ENCODE results near the gene STAB1.

DNA sequence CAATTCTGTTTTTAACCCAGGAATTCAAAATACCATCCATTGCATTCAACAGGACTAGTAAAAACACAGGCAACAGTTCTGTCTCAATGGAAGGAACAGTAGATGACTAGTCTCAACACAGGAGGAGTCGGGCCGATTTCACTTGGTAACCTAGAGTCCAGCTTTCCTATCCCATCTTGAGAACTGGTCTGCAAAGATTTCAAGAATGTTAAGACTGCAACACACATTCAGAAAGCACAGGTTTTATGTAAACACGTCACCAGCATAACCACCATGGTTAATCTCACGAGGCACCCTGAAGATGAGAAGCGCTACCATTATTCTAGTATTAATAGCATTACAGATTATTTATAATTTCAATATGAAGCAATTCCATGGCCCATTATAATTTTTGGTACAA is 63.3 kb downstream of the STAB1 start:
- TF ChIP-seq, protein P1, sequence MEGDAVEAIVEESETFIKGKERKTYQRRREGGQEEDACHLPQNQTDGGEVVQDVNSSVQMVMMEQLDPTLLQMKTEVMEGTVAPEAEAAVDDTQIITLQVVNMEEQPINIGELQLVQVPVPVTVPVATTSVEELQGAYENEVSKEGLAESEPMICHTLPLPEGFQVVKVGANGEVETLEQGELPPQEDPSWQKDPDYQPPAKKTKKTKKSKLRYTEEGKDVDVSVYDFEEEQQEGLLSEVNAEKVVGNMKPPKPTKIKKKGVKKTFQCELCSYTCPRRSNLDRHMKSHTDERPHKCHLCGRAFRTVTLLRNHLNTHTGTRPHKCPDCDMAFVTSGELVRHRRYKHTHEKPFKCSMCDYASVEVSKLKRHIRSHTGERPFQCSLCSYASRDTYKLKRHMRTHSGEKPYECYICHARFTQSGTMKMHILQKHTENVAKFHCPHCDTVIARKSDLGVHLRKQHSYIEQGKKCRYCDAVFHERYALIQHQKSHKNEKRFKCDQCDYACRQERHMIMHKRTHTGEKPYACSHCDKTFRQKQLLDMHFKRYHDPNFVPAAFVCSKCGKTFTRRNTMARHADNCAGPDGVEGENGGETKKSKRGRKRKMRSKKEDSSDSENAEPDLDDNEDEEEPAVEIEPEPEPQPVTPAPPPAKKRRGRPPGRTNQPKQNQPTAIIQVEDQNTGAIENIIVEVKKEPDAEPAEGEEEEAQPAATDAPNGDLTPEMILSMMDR (IDR thresholded peaks at IDR 0.05; ENCODE audit: insufficient read depth, low read length) = no peak
- TF ChIP-seq, protein P2, sequence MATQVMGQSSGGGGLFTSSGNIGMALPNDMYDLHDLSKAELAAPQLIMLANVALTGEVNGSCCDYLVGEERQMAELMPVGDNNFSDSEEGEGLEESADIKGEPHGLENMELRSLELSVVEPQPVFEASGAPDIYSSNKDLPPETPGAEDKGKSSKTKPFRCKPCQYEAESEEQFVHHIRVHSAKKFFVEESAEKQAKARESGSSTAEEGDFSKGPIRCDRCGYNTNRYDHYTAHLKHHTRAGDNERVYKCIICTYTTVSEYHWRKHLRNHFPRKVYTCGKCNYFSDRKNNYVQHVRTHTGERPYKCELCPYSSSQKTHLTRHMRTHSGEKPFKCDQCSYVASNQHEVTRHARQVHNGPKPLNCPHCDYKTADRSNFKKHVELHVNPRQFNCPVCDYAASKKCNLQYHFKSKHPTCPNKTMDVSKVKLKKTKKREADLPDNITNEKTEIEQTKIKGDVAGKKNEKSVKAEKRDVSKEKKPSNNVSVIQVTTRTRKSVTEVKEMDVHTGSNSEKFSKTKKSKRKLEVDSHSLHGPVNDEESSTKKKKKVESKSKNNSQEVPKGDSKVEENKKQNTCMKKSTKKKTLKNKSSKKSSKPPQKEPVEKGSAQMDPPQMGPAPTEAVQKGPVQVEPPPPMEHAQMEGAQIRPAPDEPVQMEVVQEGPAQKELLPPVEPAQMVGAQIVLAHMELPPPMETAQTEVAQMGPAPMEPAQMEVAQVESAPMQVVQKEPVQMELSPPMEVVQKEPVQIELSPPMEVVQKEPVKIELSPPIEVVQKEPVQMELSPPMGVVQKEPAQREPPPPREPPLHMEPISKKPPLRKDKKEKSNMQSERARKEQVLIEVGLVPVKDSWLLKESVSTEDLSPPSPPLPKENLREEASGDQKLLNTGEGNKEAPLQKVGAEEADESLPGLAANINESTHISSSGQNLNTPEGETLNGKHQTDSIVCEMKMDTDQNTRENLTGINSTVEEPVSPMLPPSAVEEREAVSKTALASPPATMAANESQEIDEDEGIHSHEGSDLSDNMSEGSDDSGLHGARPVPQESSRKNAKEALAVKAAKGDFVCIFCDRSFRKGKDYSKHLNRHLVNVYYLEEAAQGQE (IDR thresholded peaks at IDR 0.05; ENCODE audit: insufficient replicate concordance, low read depth) = no peak

Data from HL-60 (cell line).